Spleen (tissue), 11 donors: Measurements from ENCODE around the gene GATAD2A. TPM values are rescaled to one million over a fixed set of nuclear protein-coding genes. Genes with fewer than 3 reads are reported as not detected.

Experiments
- DNase-seq: peaks from one replicate; pipeline ENCODE4 v3.0.0-alpha.2; 2020
- H3K27ac ChIP-seq, 8 donors: fragments of 200-600 bp; sonication (generic) in 7 of 8; 1 replicate in 4 of 8; 2 replicates in 4 of 8; pipeline versions ENCODE4 v1.5.0 to v1.8.0; 2016 to 2021; ENCODE audit warnings: inconsistent platforms in 4 of 8, mild to moderate bottlenecking in 4 of 8, moderate library complexity in 1 of 8
- H3K27me3 ChIP-seq, 7 donors: fragments of 200-600 bp; sonication (generic) in 6 of 7; replicated peaks in 1 of 7; 1 replicate in 4 of 7; 2 replicates in 3 of 7; pipeline versions ENCODE4 v1.5.0 to v1.8.0; 2016 to 2021; ENCODE audit warnings: inconsistent platforms in 3 of 7, mild to moderate bottlenecking in 1 of 7
- H3K36me3 ChIP-seq, 6 donors: fragments of 200-600 bp; sonication (generic) in 5 of 6; 1 replicate in 4 of 6; 2 replicates in 2 of 6; pipeline versions ENCODE4 v1.5.0 to v1.8.0; 2016 to 2021; ENCODE audit warnings: inconsistent platforms in 2 of 6
- H3K4me1 ChIP-seq, 6 donors: fragments of 200-600 bp; sonication (generic) in 5 of 6; 1 replicate in 3 of 6; 2 replicates in 3 of 6; pipeline versions ENCODE4 v1.5.0 to v1.8.0; 2016 to 2021; ENCODE audit warnings: inconsistent platforms in 3 of 6
- H3K4me3 ChIP-seq, 8 donors: fragments of 200-600 bp; sonication (generic) in 7 of 8; 1 replicate in 4 of 8; 2 replicates in 4 of 8; pipeline versions ENCODE4 v1.5.0 to v1.8.0; 2016 to 2021; ENCODE audit warnings: inconsistent platforms in 4 of 8, mild to moderate bottlenecking in 4 of 8, moderate library complexity in 2 of 8
- H3K9me3 ChIP-seq, 8 donors: fragments of 200-600 bp; sonication (generic) in 7 of 8; 1 replicate in 4 of 8; 2 replicates in 4 of 8; pipeline versions ENCODE4 v1.5.0 to v1.8.0; 2016 to 2021; ENCODE audit warnings: inconsistent platforms in 4 of 8
- CTCF ChIP-seq, 11 experiments: fragments of 200-600 bp in 7 of 11; fragments of 450-650 bp in 4 of 11; sonication (generic) in 4 of 11; IDR thresholded peaks in 8 of 11; conservative IDR thresholded peaks in 3 of 11; 1 replicate in 7 of 11; 2 replicates in 4 of 11; pipeline versions ENCODE4 v1.4.0 to v1.8.0; 2016 to 2021; ENCODE audit warnings: antibody characterized with exemption in 11 of 11, inconsistent platforms in 4 of 11, mild to moderate bottlenecking in 1 of 11
- POLR2A ChIP-seq, 3 donors: fragments of 450-650 bp; IDR thresholded peaks; one replicate each; pipeline ENCODE4 v1.5.1; 2017; ENCODE audit warnings: antibody characterized with exemption in 3 of 3, mild to moderate bottlenecking in 1 of 3
- POLR2AphosphoS5 ChIP-seq, 3 donors: sonication (generic); formaldehyde crosslinking; IDR thresholded peaks; one replicate each; pipeline ENCODE4 v1.5.1; 2017; ENCODE audit warnings: antibody characterized with exemption in 3 of 3
- WGBS, 5 donors: extraction: QIAGEN DNeasy Blood & Tissue Kit in 3 of 5; methylation state at CpG; one replicate each; pipeline versions ENCODE4 v1.1.5 to v1.1.7; 2013 to 2018; 5-methylcytosine and 5-hydroxymethylcytosine counted together
- intact Hi-C: fragments of 100-400 bp; cut with DNase I; formaldehyde crosslinking; loops from one replicate; pipeline ENCODE4 v1.15.0; 2023; ENCODE audit warnings: low total_unique reads
- polyA plus RNA-seq, 3 donors: library from polyadenylated mRNA; stranded (reverse); fragments of 200-250 nt; gene quantifications; one replicate each; pipeline ENCODE4 v1.2.1, GENCODE V29; 2013
- total RNA-seq, 7 donors: library from RNA; depleted of rRNA in 3 of 7; stranded (reverse); fragments of >200 nt in 3 of 7; fragmentation: NEBNext Ultra II Directional in 4 of 7; extraction: Animal tissue kit (Norgen Biotek cat#: 25700) in 4 of 7; gene quantifications; one replicate each; pipeline versions ENCODE4 v1.1.0 to v1.2.1, GENCODE V29; 2016 to 2021
- donor health status: healthy with polysubstance abuse.
- donor health status: DM: no; HTN: no; CAD: no; lungs with moderate emphysema.
- donor health status: DM: no; HTN: no; CAD: no.
- donor health status: Bipolar disorder and iron deficiency.
- donor health status: healthy.
- donor health status: DM: no; HTN: no; CAD: no.
- donor health status: DM: yes; HTN: yes; CAD: no.

GATAD2A gene
- total and polyA plus RNA-seq, 10 donors: 11.6 to 122 (median 66.8) TPM

- Histone ChIP-seq H3K4me3 (peak within 1 kb of the TSS; percentile 63 to 88 (median 84)), H3K4me1 (peaks cover 15 to 54% (median 40%) of the 10 kb centered on the region in 6 donors), H3K9me3 (peaks cover 0 to 11% (median 0%) of the 10 kb centered on the region in 8 donors), H3K27ac (peak within 1 kb of the TSS; percentile 63 to 94 (median 89)), H3K36me3 (peaks cover 0 to 12% (median 6%) of the 10 kb centered on the region in 6 donors), H3K27me3 (no peaks in the 10 kb centered on the region)
- WGBS, 5 donors: 87 to 94% (median 89%) methylated on average over 55 to 74 of the region's 74 CpGs
- peak; percentile 81 for DNase-seq
- no peak for TF ChIP-seq POLR2AphosphoS5 (IDR thresholded peaks at IDR 0.05)
- TF ChIP-seq CTCF (IDR thresholded peaks at IDR 0.05 in 8 of 11, conservative IDR thresholded peaks at IDR 0.05 in 3 of 11): no peak
- no peak for TF ChIP-seq POLR2A (IDR thresholded peaks at IDR 0.05)
- intact Hi-C loops: no loop called here
Measured at GRCh38 chr19:19514881-19515641, 109.6 kb downstream of the GATAD2A start, which contains the start of gene TSSK6. TSS of gene TSSK6 (minus strand) at chr19:19515548. CDS start at chr19:19515427, 121 bp downstream.

- Histone ChIP-seq H3K4me3 (peak within 1 kb of the TSS; percentile 63 to 88 (median 84)), H3K36me3 (peaks cover 0 to 20% (median 9%) of the 10 kb centered on the region in 6 donors), H3K27ac (peak within 1 kb of the TSS; percentile 63 to 94 (median 89)), H3K4me1 (peaks cover 15 to 62% (median 46%) of the 10 kb centered on the region in 6 donors), H3K9me3 (peaks cover 0 to 11% (median 0%) of the 10 kb centered on the region in 8 donors), H3K27me3 (no peaks in the 10 kb centered on the region)
- DNase-seq: peak; percentile 96
- 6 to 17% (median 8%) methylated on average over 24 to 61 of the region's 61 CpGs for WGBS, 5 donors
- intact Hi-C loops: no loop called here
- TF ChIP-seq POLR2AphosphoS5 (IDR thresholded peaks at IDR 0.05) (peak; percentile 100), CTCF (IDR thresholded peaks at IDR 0.05 in 8 of 11, conservative IDR thresholded peaks at IDR 0.05 in 3 of 11) (peak in 2 of 11 experiments; percentile 1 to 10), POLR2A (IDR thresholded peaks at IDR 0.05) (peak in 1 of 3 donors; percentile 40)
Measured at GRCh38 chr19:19515642-19516519, 110.4 kb downstream of the GATAD2A start, which contains the start of gene NDUFA13. TSS of gene NDUFA13 (plus strand) at chr19:19516225. CDS start at chr19:19516239, 14 bp downstream.

- TF ChIP-seq CTCF (IDR thresholded peaks at IDR 0.05 in 8 of 11, conservative IDR thresholded peaks at IDR 0.05 in 3 of 11) (no peak), POLR2AphosphoS5 (IDR thresholded peaks at IDR 0.05) (no peak), POLR2A (IDR thresholded peaks at IDR 0.05) (no peak)
- Histone ChIP-seq H3K27ac (no peak overlapping the region), H3K9me3 (peaks cover 0 to 11% (median 0%) of the 10 kb centered on the region in 8 donors), H3K4me1 (peaks cover 15 to 75% (median 48%) of the 10 kb centered on the region in 6 donors), H3K27me3 (no peaks in the 10 kb centered on the region), H3K4me3 (peak overlapping the region in 4 of 8 donors; percentile 71 to 88 (median 86)), H3K36me3 (peaks cover 0 to 29% (median 9%) of the 10 kb centered on the region in 6 donors)
- DNase-seq: no peak
- intact Hi-C loops: no loop called here
- WGBS, 5 donors: 82 to 92% (median 90%) methylated on average over 10 of the region's 10 CpGs
Measured at GRCh38 chr19:19517235-19517619, 111.8 kb downstream of the GATAD2A start.
